ENCODE measurements around the gene TRIP13. TPM values are rescaled to one million over a fixed set of nuclear protein-coding genes. Genes with fewer than 3 reads are reported as not detected.

Gene TRIP13
- total RNA-seq, 4 donors from 2014 or later = 0.13 to 3.6 (median 0.73) TPM

DNA sequence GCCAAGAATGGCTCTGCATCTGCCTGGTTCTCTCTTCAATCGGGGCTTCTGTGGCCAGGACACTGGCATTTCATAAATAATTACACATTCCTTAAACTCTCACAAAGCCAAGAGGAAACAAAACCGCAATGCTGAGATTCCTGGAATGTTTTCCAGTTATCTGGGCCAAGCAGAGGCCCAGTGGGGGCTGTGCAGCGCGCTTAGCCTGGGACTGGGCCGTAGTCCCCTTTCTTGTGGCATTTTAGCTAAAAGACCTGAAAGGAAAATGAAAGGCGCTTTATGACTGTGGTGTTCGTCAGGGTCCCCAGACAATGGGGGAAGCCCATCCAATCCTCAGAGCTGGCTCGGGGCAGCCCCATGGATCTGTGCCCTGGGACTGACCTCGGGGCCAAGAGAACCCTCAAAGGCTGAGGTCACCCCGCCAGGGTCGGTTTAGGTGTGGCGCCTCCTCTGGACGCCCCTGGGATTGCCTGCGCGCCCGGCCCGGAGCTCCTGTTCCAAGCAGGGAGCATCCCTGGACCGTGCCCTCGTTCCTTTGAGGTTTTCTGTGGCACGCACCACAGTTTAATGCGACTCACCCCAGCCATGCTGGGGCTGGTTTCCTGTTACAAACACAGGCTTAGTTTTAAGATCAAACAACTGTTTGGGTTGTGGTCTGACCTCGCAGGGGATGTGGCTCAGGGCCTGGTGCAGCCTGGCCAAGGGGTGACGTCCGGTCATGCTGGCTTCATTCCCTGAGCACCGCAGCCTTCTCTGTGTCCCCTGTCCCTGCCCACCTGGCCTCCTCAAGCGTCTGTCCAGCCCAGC is 64.5 kb downstream of the TRIP13 start:
- ATAC-seq = peak; percentile 56

DNA sequence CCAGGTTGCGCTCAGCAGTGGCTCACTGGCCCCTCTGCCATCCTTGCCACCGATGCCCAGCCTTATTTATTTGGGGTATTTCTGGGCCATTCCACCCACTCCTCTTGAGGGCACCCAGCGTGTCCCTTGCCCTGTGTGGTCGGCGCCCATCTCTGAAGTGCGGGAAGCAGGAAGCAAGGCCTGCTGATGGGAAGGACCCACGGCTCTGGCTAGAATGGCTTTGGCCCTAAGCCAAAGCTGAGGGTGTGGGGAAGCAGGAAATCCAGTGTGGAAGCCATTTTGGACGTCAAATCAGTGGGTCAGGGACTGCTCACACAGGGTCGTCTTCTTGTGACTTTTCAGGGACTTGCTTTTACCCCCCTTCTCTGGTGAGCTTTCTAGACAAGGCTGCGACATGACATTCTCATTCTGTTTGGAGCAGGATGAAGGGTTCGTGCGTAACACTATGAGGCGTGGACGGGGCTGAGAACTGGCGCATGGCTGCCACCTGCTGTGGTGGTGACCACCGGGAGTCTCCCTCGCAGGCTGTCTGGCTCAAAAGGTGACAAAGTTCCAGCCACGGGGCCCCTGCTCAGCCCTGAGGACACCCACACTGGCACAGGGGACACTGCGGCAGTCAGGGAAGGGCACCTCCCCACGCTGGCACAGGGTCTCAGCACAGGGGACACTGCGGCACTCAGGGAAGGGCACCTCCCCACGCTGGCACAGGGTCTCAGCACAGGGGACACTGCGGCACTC is 65.2 kb downstream of the TRIP13 start:
- Histone ChIP-seq H3K27me3 (no peaks in the 10 kb centered on the region), H3K36me3 (no peaks in the 10 kb centered on the region), H3K27ac (peak overlapping the region in 3 of 4 donors; percentile 58 to 66 (median 66)), H3K9me3 (no peaks in the 10 kb centered on the region), H3K4me1 (peaks cover 0 to 43% (median 22%) of the 10 kb centered on the region in 3 donors), H3K4me3 (no peak overlapping the region)
- 40% methylated on average over 1 of the region's 23 CpGs; no CpG with 5 or more reads in 1 of the 2 donors for WGBS, 2 donors (ENCODE audit: low coverage in 1 of 2)
- TF ChIP-seq, protein P1, sequence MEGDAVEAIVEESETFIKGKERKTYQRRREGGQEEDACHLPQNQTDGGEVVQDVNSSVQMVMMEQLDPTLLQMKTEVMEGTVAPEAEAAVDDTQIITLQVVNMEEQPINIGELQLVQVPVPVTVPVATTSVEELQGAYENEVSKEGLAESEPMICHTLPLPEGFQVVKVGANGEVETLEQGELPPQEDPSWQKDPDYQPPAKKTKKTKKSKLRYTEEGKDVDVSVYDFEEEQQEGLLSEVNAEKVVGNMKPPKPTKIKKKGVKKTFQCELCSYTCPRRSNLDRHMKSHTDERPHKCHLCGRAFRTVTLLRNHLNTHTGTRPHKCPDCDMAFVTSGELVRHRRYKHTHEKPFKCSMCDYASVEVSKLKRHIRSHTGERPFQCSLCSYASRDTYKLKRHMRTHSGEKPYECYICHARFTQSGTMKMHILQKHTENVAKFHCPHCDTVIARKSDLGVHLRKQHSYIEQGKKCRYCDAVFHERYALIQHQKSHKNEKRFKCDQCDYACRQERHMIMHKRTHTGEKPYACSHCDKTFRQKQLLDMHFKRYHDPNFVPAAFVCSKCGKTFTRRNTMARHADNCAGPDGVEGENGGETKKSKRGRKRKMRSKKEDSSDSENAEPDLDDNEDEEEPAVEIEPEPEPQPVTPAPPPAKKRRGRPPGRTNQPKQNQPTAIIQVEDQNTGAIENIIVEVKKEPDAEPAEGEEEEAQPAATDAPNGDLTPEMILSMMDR (IDR thresholded peaks at IDR 0.05) = no peak
- no peak for TF ChIP-seq EP300 (IDR thresholded peaks at IDR 0.05)
- no peak for TF ChIP-seq POLR2A (IDR thresholded peaks at IDR 0.05)
- TF ChIP-seq POLR2AphosphoS5 (IDR thresholded peaks at IDR 0.05) = no peak
- ATAC-seq = no peak

More for the DNA sequence above, 64.5 kb downstream of the TRIP13 start:
- H3K4me1 ChIP-seq = peaks cover 0 to 43% (median 22%) of the 10 kb centered on the region in 3 donors
- no peaks in the 10 kb centered on the region for H3K36me3 ChIP-seq
- no peak overlapping the region for H3K4me3 ChIP-seq
- peaks cover 6% of the 10 kb centered on the region for H3K27me3 ChIP-seq
- H3K9me3 ChIP-seq = no peaks in the 10 kb centered on the region
- no peak for TF ChIP-seq EP300 (IDR thresholded peaks at IDR 0.05)
- peak; percentile 66 for TF ChIP-seq POLR2AphosphoS5 (IDR thresholded peaks at IDR 0.05)
- TF ChIP-seq, protein P1 (IDR thresholded peaks at IDR 0.05) = peak in 1 of 4 experiments; percentile 25
- H3K27ac ChIP-seq = peak overlapping the region in 3 of 4 donors; percentile 58 to 66 (median 66)
- WGBS, 2 donors (ENCODE audit: low coverage in 1 of 2) = 5 to 20% methylated on average over 5 to 6 of the region's 26 CpGs

DNA sequence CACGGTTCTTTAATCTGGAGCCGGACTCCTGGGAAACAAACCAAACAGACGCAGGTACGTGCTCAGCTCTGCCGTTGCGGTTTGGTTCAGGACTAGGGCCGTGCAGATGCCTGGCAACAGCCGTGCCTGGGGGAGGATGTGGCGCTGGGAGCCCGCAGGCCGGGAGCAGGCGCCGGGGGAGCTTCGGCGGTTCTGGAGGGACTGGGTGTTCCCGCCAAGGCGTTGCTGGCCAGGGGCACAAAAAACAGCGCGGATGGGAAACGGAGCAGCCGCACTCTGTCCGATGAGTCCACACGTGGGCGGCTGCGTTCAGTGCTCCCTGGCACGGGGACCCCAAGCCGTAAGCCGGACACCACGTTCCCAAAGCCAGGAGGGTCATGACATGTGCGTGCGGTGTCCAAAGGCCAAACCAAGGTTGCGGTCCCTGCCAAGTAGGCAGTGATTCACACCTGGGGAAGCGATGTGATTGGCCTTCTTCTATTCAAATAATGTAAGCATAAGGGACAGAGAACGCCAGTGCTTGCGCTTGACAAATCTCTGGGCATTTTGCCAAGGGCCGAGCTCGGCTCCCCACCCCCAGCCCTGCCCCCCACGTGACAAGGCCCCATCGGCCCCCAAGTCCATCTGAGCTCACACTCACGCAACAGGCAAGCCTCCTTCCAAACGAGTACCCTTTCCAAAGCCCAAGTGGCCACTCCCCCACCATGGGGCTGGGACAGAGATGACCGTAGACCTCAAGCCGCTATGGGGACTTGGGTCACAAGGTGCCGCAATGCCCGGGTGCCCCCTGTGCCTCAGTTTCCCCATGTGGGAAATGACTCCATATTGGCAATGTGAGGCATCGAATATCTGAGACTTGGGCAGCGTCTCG is 66.3 kb downstream of the TRIP13 start:
- TF ChIP-seq POLR2AphosphoS5 (IDR thresholded peaks at IDR 0.05) (no peak), POLR2A (IDR thresholded peaks at IDR 0.05) (no peak), EP300 (IDR thresholded peaks at IDR 0.05) (no peak)
- TF ChIP-seq, protein P1 (IDR thresholded peaks at IDR 0.05) = no peak
- Histone ChIP-seq H3K36me3 (no peaks in the 10 kb centered on the region), H3K4me1 (peaks cover 0 to 43% (median 22%) of the 10 kb centered on the region in 3 donors), H3K4me3 (no peak overlapping the region), H3K27ac (peak overlapping the region in 1 of 4 donors; percentile 58), H3K27me3 (no peaks in the 10 kb centered on the region), H3K9me3 (no peaks in the 10 kb centered on the region)
- ATAC-seq = peak; percentile 15
- WGBS, 2 donors (ENCODE audit: low coverage in 1 of 2) = 33 to 61% methylated on average over 4 to 7 of the region's 48 CpGs

DNA sequence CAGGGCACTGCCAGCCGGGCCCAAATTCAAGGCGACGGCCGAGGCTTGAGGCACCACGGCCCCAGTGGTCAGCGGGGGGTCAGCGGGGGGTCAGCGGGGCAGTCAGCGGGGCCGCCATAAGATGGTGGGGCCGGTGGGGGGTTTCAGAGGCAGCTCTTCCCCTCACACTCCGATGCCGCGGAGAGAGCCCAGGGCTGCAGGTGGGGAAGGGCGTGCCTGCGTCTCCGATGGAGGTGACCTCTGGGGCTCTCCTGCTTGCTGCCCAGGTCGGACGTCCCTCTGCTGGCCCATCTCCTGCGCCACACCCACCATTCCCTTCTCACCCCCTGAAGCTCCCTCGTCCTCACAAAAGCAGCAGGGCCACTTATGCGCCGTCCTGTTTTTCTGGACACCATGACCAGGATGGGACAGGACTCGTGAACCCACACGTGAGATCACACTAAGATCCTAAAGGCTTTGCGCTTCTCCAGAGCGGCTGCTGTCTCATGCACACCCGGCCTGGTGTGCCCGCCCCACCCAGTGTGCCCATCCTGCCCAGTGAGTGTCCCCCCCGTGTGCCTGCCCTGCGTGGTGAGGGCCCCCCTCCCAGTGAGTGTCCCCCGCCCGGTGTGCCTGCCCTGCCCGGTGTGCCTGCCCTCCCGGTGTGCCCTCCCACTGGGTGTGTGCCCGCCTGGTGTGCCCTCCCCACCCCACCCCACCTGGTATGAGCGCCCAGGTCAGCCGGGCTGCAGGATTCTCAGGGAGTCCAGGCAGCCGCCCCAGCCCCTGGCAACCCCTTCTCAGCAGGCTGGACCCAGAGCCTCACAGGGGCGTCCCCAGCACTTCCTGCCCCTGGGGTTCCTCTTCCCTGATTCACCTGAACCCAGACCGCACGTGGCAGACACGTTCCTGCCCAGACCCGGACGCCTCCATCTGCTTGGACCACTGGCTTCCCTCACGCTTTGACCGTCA is 67.2 kb downstream of the TRIP13 start:
- 87% methylated on average over 3 to 8 of the region's 47 CpGs for WGBS, 2 donors (ENCODE audit: low coverage in 1 of 2)
- H3K4me1 ChIP-seq = peaks cover 0 to 48% (median 22%) of the 10 kb centered on the region in 3 donors
- H3K36me3 ChIP-seq = no peaks in the 10 kb centered on the region
- no peak overlapping the region for H3K27ac ChIP-seq
- no peaks in the 10 kb centered on the region for H3K27me3 ChIP-seq
- H3K9me3 ChIP-seq = no peaks in the 10 kb centered on the region
- ATAC-seq = no peak
- TF ChIP-seq POLR2AphosphoS5 (IDR thresholded peaks at IDR 0.05) (no peak), EP300 (IDR thresholded peaks at IDR 0.05) (no peak), POLR2A (IDR thresholded peaks at IDR 0.05) (no peak)
- TF ChIP-seq, protein P1 (IDR thresholded peaks at IDR 0.05) = no peak
- no peak overlapping the region for H3K4me3 ChIP-seq
